Colonic mucosa (tissue), 4 donors: ENCODE data around the gene RTP2. TPM values are rescaled to one million over a fixed set of nuclear protein-coding genes. Genes with fewer than 3 reads are reported as not detected.

Experiments used
- DNase-seq: peaks from one replicate; pipeline ENCODE4 v3.0.0-alpha.2; 2020
- H3K27ac ChIP-seq: fragments of 200-600 bp; one replicate; pipeline ENCODE4 v1.8.0; 2021
- H3K27me3 ChIP-seq: fragments of 200-600 bp; one replicate; pipeline ENCODE4 v1.8.0; 2021
- H3K36me3 ChIP-seq: fragments of 200-600 bp; one replicate; pipeline ENCODE4 v1.8.0; 2021
- H3K4me1 ChIP-seq: fragments of 200-600 bp; one replicate; pipeline ENCODE4 v1.8.0; 2021; ENCODE audit warnings: mild to moderate bottlenecking
- H3K4me3 ChIP-seq: fragments of 200-600 bp; one replicate; pipeline ENCODE4 v1.8.0; 2021
- H3K9ac ChIP-seq, 2 donors: one replicate each; pipeline ENCODE4 v1.7.0; 2013; ENCODE audit warnings: control low read depth in 2 of 2, low read depth in 2 of 2, low read length in 2 of 2
- H3K9me3 ChIP-seq: fragments of 200-600 bp; one replicate; pipeline ENCODE4 v1.8.0; 2021
- intact Hi-C: fragments of 100-400 bp; cut with DNase I; formaldehyde crosslinking; loops from one replicate; pipeline ENCODE4 v1.14.1; 2022
- total RNA-seq, 2 donors: library from RNA; stranded (reverse); fragmentation: NEBNext Ultra II Directional in 1 of 2; extraction: Animal tissue kit (Norgen Biotek cat#: 25700) in 1 of 2; gene quantifications; one replicate each; pipeline ENCODE4 v1.2.1, GENCODE V29; 2021
- TF ChIP-seq, protein P1 (sequence below): fragments of 200-600 bp; IDR thresholded peaks from one replicate; pipeline ENCODE4 v1.8.0; 2022; ENCODE audit warnings: antibody characterized with exemption, mild to moderate bottlenecking
- donor health status: healthy.
- donor health status: DM: no; HTN: no; CAD: no.
- donor health status: DM: no; HTN: no; CAD: no.

RTP2 gene
- total RNA-seq, 2 donors from 2014 or later = not detected

DNA sequence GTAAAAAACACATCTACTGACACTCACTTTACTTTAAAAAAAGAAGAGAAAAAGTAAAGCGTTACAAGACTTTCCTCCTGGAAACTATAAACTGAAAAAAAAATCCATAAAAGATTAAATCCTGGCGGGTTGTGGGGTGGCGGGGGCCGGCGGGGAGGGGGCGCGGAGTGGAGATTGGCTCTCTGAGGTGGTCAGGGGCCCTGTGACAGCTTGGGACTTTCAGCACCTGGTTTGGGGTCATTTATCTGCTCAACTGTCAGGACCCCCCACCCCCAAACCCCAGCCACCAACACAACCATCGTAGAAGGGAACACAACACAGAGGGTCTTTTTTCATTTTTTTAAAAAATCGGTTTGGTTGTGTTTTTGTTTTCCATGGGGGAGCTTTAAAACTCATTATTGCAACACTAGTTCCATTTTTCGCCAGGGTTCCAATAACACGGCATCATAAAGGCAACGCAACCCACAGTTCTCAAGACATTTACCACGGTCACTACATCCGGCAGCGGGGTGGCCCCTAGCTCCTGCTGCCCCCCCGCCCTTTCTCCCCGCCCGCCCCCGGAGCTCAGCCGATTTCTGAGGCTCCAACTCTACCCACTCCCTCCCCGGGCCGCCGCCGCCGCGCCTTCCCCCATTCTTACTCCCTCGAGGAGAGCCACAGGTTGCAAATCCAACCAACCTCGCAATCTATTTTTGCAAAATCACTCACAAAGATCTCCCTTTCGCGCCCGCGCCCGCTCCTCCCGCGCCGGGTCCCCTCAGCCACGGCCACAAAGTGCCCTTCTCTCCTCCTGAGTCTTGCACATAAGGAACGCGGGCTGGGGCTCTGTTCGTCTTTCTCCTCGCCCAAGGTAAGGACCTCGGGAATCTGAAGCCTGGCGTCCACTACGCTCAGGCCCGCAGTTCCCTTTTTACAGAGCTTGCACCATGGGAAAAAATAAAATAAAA is 41.1 kb upstream of the RTP2 start:
- TF ChIP-seq, protein P1, sequence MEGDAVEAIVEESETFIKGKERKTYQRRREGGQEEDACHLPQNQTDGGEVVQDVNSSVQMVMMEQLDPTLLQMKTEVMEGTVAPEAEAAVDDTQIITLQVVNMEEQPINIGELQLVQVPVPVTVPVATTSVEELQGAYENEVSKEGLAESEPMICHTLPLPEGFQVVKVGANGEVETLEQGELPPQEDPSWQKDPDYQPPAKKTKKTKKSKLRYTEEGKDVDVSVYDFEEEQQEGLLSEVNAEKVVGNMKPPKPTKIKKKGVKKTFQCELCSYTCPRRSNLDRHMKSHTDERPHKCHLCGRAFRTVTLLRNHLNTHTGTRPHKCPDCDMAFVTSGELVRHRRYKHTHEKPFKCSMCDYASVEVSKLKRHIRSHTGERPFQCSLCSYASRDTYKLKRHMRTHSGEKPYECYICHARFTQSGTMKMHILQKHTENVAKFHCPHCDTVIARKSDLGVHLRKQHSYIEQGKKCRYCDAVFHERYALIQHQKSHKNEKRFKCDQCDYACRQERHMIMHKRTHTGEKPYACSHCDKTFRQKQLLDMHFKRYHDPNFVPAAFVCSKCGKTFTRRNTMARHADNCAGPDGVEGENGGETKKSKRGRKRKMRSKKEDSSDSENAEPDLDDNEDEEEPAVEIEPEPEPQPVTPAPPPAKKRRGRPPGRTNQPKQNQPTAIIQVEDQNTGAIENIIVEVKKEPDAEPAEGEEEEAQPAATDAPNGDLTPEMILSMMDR = no peak
- intact Hi-C loops = loop anchor here (5.0 to 10.0 kb wide), 4 partner anchors 531 to 1404 kb away; no protein-coding TSS in a partner anchor
- H3K4me1 ChIP-seq = peaks cover 3% of the 10 kb centered on the region

GRCh38 chr3:187742351-187743171 is 40.2 kb upstream of the RTP2 start:
- no peaks in the 10 kb centered on the region for H3K9me3 ChIP-seq
- H3K9ac ChIP-seq = peak overlapping the region in 1 of 2 donors; percentile 95
- H3K4me3 ChIP-seq = peak overlapping the region; percentile 61
- peak overlapping the region; percentile 97 for H3K27ac ChIP-seq
- no peaks in the 10 kb centered on the region for H3K36me3 ChIP-seq
- no peaks in the 10 kb centered on the region for H3K27me3 ChIP-seq
- DNase-seq = peak; percentile 60
- TF ChIP-seq, protein P1 = no peak
- intact Hi-C loops = loop anchor here (5.0 to 10.0 kb wide), 4 partner anchors 532 to 1405 kb away; no protein-coding TSS in a partner anchor
- H3K4me1 ChIP-seq = peaks cover 3% of the 10 kb centered on the region

More for the DNA sequence above, 41.1 kb upstream of the RTP2 start:
- Histone ChIP-seq H3K27me3 (no peaks in the 10 kb centered on the region), H3K4me3 (peak overlapping the region; percentile 61), H3K9ac (peak overlapping the region; percentile 89 to 95), H3K36me3 (no peaks in the 10 kb centered on the region), H3K27ac (peak overlapping the region; percentile 97), H3K9me3 (no peaks in the 10 kb centered on the region)
- DNase-seq = peak; percentile 65

DNA sequence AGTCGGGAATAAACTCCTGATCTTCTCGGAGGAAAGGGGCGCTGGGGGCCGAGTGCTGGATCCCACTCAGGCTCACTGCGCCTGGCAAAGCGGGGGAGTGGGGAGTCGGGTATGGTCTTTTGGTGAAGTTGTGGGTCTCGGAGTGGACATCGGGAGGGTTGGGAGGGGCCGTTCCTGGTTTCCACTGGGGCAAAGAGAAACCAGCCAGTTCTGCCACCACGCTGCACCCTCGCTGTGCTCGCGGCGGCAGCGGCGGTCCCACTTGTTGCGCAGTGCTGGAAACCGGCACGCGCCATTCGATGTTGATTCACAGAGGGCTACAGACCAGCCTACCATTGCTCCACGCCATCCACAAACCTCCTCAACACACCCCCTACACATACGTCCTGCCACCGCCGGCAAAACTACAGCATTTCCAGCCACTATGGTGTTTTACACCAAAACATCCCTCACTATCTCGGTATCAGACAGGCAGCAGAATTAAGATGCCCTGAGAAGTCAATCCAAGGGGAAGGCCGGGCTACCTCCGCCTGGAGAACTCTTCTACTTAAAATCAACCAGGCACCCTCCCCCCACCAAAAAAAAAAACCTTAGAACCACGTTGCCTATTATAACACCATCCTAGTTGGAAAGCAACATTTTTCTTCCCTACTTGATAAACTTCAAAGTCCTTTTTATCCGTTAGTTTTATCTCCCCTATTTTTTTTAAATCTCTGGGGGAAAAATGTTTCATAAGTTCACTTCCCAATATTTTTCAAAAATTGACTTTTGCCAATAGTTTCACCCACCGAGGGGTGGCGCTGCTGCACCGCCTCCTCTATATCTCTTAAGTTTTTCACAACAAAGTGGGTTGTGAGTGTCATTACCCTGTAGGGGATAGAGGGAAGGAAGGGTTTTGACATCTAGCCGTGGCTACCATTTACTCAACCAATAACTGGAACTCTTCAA is 39.3 kb upstream of the RTP2 start:
- Histone ChIP-seq H3K27me3 (no peaks in the 10 kb centered on the region), H3K4me3 (peak overlapping the region; percentile 54), H3K4me1 (peaks cover 3% of the 10 kb centered on the region), H3K9ac (peak overlapping the region; percentile 65 to 95), H3K36me3 (no peaks in the 10 kb centered on the region), H3K9me3 (no peaks in the 10 kb centered on the region), H3K27ac (peak overlapping the region; percentile 97)
- DNase-seq = peak; percentile 82
- TF ChIP-seq, protein P1 = peak; percentile 81
- intact Hi-C loops = loop anchor here (2.0 to 10.0 kb wide), 6 partner anchors 533 to 1406 kb away; no protein-coding TSS in a partner anchor

- peak overlapping the region; percentile 97 for H3K27ac ChIP-seq
- DNase-seq = peak; percentile 80
- no peaks in the 10 kb centered on the region for H3K36me3 ChIP-seq
- intact Hi-C loops = loop anchor here (2.0 to 10.0 kb wide), 6 partner anchors 534 to 1407 kb away; no protein-coding TSS in a partner anchor
- peak overlapping the region; percentile 54 for H3K4me3 ChIP-seq
- no peaks in the 10 kb centered on the region for H3K9me3 ChIP-seq
- H3K27me3 ChIP-seq = no peaks in the 10 kb centered on the region
- H3K4me1 ChIP-seq = peaks cover 3% of the 10 kb centered on the region
- TF ChIP-seq, protein P1 = peak; percentile 91
- peak overlapping the region; percentile 65 to 95 for H3K9ac ChIP-seq
Observed at GRCh38 chr3:187740421-187741399, 38.4 kb upstream of the RTP2 start.
